Smooth muscle cell (in vitro differentiated cells): Measurements from ENCODE around the gene GCM1. TPM values are rescaled to one million over a fixed set of nuclear protein-coding genes. Genes with fewer than 3 reads are reported as not detected.

Experiments
- polyA plus RNA-seq: library from polyadenylated mRNA; unstranded; fragments of >200 nt; fragmentation: Nextera tagmentation; extraction: Ambion mirVana; gene quantifications from 2 replicates; pipeline ENCODE4 v1.2.1, GENCODE V29; 2016
- small RNA-seq: library from RNA; depleted of rRNA; stranded (forward); fragments of <200 nt; gene quantifications from one replicate; pipeline ENCODE3, GENCODE V24; 2014
- total RNA-seq: library from RNA; depleted of rRNA; stranded (reverse); fragments of >200 nt; gene quantifications from 2 replicates; pipeline ENCODE4 v1.2.3, GENCODE V29; 2014

The GCM1 gene
- total and polyA plus RNA-seq, 2 experiments from 2014 or later, result not detected

Small RNAs within 50 kb of the gene (small RNA-seq; reads per million reads assigned to genes)
- gene RN7SL244P, result not detected
- gene RNU6-464P, result not detected

Other genes with a start within 250 kb of the GCM1 start
- not detected in 2 replicates for gene GSTA3, start 239.1 kb downstream of the GCM1 start, total RNA-seq
- not detected in 2 replicates for gene GSTA3, start 239.1 kb downstream of the GCM1 start, polyA plus RNA-seq
- gene GSTA4, start 153.6 kb downstream of the GCM1 start, total RNA-seq, result 60.9 and 62.6 TPM in 2 replicates
- 49.1 and 60.2 TPM in 2 replicates for gene GSTA4, start 153.6 kb downstream of the GCM1 start, polyA plus RNA-seq
- gene CILK1, start 87.0 kb downstream of the GCM1 start, total RNA-seq, result 16.4 and 18.5 TPM in 2 replicates
- 6.5 and 10.2 TPM in 2 replicates for gene CILK1, start 87.0 kb downstream of the GCM1 start, polyA plus RNA-seq
- 25.3 and 25.5 TPM in 2 replicates for gene FBXO9, start 83.4 kb downstream of the GCM1 start, total RNA-seq
- gene FBXO9, start 83.4 kb downstream of the GCM1 start, polyA plus RNA-seq, result 55.1 and 57.2 TPM in 2 replicates
- 79.2 and 97.2 TPM in 2 replicates for gene ELOVL5, start 200.1 kb upstream of the GCM1 start, total RNA-seq
- 58.8 and 71.9 TPM in 2 replicates for gene ELOVL5, start 200.1 kb upstream of the GCM1 start, polyA plus RNA-seq